Measurements from ENCODE around the gene TUBGCP5.

Gene TUBGCP5

DNA sequence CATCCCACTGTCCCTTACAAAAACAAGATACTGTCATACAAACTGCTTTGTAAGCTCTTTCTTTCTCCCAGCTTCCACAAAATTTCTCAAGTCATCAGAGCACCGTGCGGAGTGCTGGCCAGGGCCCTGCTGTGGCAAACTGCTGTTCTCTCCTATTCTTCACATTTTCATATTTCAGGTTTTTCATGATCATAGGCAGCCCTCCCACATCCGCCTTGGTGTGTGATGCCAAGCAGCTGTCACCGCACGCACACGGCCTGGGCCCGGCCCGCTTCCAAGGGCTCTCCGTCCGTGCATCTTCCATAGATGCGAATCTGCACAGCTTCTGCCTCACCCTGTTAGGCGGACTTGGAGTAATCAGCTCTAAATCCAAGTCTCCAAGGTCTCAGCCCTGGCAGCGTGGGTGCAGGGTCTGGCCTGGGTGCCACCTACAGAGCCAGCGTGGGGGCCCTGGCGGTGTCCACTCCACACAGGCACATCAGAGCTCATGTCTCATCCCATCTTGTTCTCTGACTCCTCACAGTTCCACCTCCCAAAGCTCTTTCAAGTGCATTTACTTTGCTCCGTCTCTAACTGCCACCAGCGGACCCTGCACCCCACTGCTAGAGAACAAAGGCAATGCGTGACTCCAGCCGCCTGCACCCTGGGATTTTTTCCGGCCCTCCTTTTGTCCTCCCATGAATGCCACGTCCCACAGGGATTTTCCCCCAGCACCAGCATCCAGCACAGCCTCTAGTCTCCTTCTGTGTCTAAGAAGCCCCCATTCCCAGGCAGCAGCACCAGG, 86.4 kb downstream of the TUBGCP5 start:
- no peak for DNase-seq (ENCODE audit: low read depth)

DNA sequence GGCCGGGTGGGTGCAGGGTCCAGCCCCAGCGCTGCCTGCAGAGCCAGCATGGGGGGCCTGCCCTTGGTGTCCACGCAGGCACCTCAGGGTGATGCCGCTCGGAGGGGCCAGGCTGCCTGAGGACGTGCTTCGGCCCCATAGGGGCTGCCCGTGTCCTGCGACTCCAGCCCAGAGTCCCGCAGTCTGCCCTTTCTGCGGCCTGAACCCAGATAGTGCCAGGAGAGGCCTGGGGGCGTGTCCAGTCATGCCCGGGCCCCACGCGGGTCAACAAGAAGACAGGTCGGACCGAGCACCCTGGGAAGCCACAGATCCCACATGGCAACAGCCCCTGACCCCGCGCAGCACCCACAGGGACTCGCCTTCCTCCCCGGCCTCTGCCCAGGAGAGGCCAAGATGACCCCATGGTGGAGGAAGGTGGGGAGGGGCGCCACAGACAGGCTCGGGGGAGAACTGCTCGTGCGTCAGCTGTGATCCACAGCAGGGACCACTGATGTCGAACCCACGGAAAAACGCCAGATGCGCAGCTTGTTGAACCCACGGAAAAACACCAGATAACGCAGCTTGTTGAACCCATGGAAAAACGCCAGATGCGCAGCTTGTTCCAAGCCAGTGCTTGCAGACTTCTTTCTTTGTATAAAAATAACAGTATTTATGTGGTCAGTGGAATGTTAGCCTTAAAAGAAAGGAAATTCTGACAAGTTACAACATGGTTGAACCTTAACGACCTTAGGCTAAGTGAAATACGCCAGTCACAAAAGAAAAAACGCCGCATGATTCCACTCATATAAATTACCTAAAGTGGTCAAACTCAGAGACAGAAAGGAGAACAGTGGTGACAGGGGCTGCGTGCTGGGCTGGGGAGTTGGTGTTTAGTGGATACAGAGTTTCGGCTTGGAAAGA, 87.7 kb downstream of the TUBGCP5 start:
- no peak for DNase-seq (ENCODE audit: low read depth)

DNA sequence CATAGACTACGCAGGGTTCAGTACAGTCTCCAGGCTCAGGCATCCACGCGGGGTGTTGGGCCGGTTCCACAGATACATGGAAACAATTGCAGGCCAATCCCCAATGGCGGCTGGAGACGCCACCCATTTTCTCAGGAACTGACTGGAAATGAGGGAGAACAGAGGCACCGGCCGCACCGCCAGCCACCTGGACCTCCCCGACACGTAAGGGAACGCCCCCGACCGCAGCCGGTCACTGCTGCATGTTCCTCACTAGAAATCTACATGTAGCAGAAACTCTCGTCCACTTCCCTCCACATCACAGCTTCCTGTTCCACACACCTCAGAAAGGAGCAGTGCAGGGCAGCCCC, 88.4 kb downstream of the TUBGCP5 start:
- no peak for DNase-seq (ENCODE audit: low read depth)

DNA sequence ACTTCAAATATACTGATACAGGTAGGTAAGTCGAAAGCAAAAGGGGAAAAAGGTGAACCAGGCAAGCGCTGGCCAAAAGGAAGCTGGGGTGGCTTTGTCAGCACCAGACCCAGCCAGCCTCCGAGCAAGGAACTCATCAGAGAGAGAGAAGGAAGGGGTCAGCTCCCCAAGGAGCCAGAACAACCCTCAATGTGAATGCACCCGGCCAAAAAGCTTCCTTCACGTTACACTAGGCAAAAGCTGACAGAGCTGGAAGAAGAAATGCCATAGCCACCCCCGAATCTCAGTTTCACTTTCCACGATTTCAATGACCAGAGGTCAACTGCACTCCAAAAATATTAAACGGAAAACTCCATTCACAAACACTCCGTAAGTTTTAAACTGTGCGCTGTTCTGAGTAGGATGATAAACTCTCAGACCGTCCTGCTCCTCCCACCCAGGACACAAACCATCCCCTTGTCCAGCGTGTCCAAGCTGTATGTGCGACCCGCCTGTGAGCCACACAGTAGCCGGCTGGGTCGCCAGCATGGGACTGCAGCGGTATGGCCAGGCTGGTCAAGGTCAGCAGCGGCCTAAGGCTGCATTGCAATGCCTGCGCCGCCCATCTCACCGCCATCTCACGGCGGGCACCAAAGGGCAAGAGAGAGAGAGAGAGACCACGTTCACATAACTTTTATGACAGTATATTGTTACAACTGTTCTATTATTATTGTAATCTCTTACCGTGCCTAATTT, 88.9 kb downstream of the TUBGCP5 start:
- no peak for DNase-seq (ENCODE audit: low read depth)
